ENCODE measurements around the gene LDLRAD1.
"Not testable (repeated sequence)": the region's sequence is repeated elsewhere in the genome, so short reads cannot be mapped to it uniquely, and the experiment has no call there.

LDLRAD1 gene

GRCh38 chr1:54017979-54018378 lies at the start of gene LDLRAD1:
Gene LDLRAD1, minus strand, starts transcription at chr1:54018186. Its CDS starts 74 bp downstream, at chr1:54018112.
- no peak for DNase-seq (ENCODE audit: low read depth)

- DNase-seq (ENCODE audit: low read depth), result no peak
These were observed 46.3 kb upstream of the LDLRAD1 start for GRCh38 chr1:54064299-54064698.

- DNase-seq (ENCODE audit: low read depth), result no peak
These were observed 36.4 kb upstream of the LDLRAD1 start for GRCh38 chr1:54054438-54054749.

GRCh38 chr1:54053745-54054437 lies 35.9 kb upstream of the LDLRAD1 start:
- peak; percentile 10 for DNase-seq (ENCODE audit: low read depth)

GRCh38 chr1:54052934-54053744 lies 35.2 kb upstream of the LDLRAD1 start, which contains the start of the genes TCEANC2 and TMEM59:
Gene TCEANC2, plus strand, starts transcription at chr1:54053608. Its CDS starts 815 bp downstream, at chr1:54054423.
Gene TMEM59, minus strand, starts transcription at chr1:54053204. Its CDS starts 16 bp downstream, at chr1:54053188.
- peak; percentile 99 for DNase-seq (ENCODE audit: low read depth)

- peak; percentile 73 for DNase-seq (ENCODE audit: low read depth)
These were observed 34.5 kb upstream of the LDLRAD1 start for GRCh38 chr1:54052431-54052933.

- peak; percentile 19 for DNase-seq (ENCODE audit: low read depth)
These were observed 34.0 kb upstream of the LDLRAD1 start for GRCh38 chr1:54051933-54052430.

- not testable (repeated sequence) for DNase-seq (ENCODE audit: low read depth)
These were observed 32.4 kb upstream of the LDLRAD1 start for GRCh38 chr1:54050435-54050834.

- peak; percentile 40 for DNase-seq (ENCODE audit: low read depth)
These were observed 29.7 kb upstream of the LDLRAD1 start for GRCh38 chr1:54047384-54048305.

GRCh38 chr1:54046671-54047383 lies 28.8 kb upstream of the LDLRAD1 start:
- DNase-seq (ENCODE audit: low read depth), result no peak

GRCh38 chr1:54045496-54045895 lies 27.5 kb upstream of the LDLRAD1 start:
- no peak for DNase-seq (ENCODE audit: low read depth)

- no peak for DNase-seq (ENCODE audit: low read depth)
These were observed 23.8 kb upstream of the LDLRAD1 start for GRCh38 chr1:54041806-54042205.

- DNase-seq (ENCODE audit: low read depth), result no peak
These were observed 19.5 kb upstream of the LDLRAD1 start for GRCh38 chr1:54037476-54037875.

GRCh38 chr1:54028306-54029251 lies 10.6 kb upstream of the LDLRAD1 start:
- peak; percentile 84 for DNase-seq (ENCODE audit: low read depth)

GRCh38 chr1:54027848-54028247 lies 9.9 kb upstream of the LDLRAD1 start:
- DNase-seq (ENCODE audit: low read depth), result peak; percentile 49

- DNase-seq (ENCODE audit: low read depth), result not testable (repeated sequence)
These were observed 6.8 kb upstream of the LDLRAD1 start for GRCh38 chr1:54024811-54025210.

- no peak for DNase-seq (ENCODE audit: low read depth)
These were observed 6.4 kb upstream of the LDLRAD1 start for GRCh38 chr1:54024358-54024757.

- peak; percentile 26 for DNase-seq (ENCODE audit: low read depth)
These were observed 1.7 kb upstream of the LDLRAD1 start for GRCh38 chr1:54019562-54020176.

- DNase-seq (ENCODE audit: low read depth), result no peak
These were observed 649 bp upstream of the LDLRAD1 start for GRCh38 chr1:54018635-54019034.

All from amniotic epithelial cell (primary cell).